ENCODE results near the gene ABHD5.

DNA sequence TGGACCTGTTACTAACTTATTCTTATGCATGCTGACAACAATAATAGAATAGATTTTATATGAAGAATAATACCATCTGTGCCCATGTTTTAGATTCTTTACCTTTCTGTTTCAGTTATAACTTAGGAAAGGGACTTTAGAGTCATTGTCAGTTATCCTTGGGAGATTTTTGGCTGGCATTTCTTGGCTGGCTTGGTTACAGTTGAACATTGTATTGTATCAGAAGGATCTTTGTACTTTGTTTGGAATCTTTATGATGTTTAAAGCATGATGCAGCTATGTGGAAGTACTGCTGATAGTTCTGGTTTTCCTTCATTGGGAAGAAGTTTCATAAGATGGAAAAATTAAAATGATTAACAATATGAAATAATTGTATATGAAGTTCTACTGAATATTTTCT is 19.9 kb downstream of the ABHD5 start:
- TF ChIP-seq, protein P1, sequence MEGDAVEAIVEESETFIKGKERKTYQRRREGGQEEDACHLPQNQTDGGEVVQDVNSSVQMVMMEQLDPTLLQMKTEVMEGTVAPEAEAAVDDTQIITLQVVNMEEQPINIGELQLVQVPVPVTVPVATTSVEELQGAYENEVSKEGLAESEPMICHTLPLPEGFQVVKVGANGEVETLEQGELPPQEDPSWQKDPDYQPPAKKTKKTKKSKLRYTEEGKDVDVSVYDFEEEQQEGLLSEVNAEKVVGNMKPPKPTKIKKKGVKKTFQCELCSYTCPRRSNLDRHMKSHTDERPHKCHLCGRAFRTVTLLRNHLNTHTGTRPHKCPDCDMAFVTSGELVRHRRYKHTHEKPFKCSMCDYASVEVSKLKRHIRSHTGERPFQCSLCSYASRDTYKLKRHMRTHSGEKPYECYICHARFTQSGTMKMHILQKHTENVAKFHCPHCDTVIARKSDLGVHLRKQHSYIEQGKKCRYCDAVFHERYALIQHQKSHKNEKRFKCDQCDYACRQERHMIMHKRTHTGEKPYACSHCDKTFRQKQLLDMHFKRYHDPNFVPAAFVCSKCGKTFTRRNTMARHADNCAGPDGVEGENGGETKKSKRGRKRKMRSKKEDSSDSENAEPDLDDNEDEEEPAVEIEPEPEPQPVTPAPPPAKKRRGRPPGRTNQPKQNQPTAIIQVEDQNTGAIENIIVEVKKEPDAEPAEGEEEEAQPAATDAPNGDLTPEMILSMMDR (IDR thresholded peaks at IDR 0.05): no peak
- TF ChIP-seq POLR2A (IDR thresholded peaks at IDR 0.05) (no peak), EP300 (IDR thresholded peaks at IDR 0.05) (no peak)
